K562 (cell line): ENCODE data around the gene CNNM2. TPM values are rescaled to one million over a fixed set of nuclear protein-coding genes. Genes with fewer than 3 reads are reported as not detected.

Experiments used
- ARID3A ChIP-seq: IDR thresholded peaks from 2 replicates; pipeline ENCODE4 v1.6.1; 2012; ENCODE audit warnings: low read depth, low read length, improper control_type of control experiment, borderline replicate concordance
- CREB1 ChIP-seq, 2 experiments: sonication (generic) in 1 of 2; formaldehyde crosslinking in 1 of 2; IDR thresholded peaks; 2 replicates each; pipeline versions ENCODE4 v1.6.1 to v1.8.0; 2012 to 2022; ENCODE audit warnings: inconsistent platforms in 1 of 2, mild to moderate bottlenecking in 1 of 2, missing genetic modification reagents in 1 of 2, moderate library complexity in 1 of 2
- CTCF ChIP-seq, 3 experiments: IDR thresholded peaks in 2 of 3; conservative IDR thresholded peaks in 1 of 3; 2 replicates each; pipeline ENCODE4 v1.5.1; 2011 to 2012; ENCODE audit warnings: low read length in 3 of 3, mild to moderate bottlenecking in 3 of 3, control low read depth in 2 of 3, improper control_type of control experiment in 1 of 3, inconsistent platforms in 1 of 3, low read depth in 1 of 3, mixed read lengths in 1 of 3, moderate library complexity in 1 of 3; ENCODE audit not compliant: insufficient read depth in 2 of 3
- ESRRA ChIP-seq: fragments of 450-650 bp; IDR thresholded peaks from 2 replicates; pipeline ENCODE4 v1.6.1; 2014; ENCODE audit warnings: low read depth, mild to moderate bottlenecking, moderate library complexity, borderline replicate concordance
- FUS ChIP-seq: fragments of 200-400 bp; formaldehyde crosslinking; optimal IDR thresholded peaks from 2 replicates; pipeline ENCODE3; 2017; ENCODE audit warnings: low read depth, low read length
- GABPA ChIP-seq: fragments of 200-800 bp; sonication (Bioruptor generic); conservative IDR thresholded peaks from 2 replicates; pipeline ENCODE4 v1.6.1; 2016; ENCODE audit warnings: low read depth, missing genetic modification characterization, missing compliant biosample characterization
- GATA2 ChIP-seq: sonication (generic); formaldehyde crosslinking; IDR thresholded peaks from 2 replicates; pipeline ENCODE4 v1.4.0; 2020; ENCODE audit warnings: mild to moderate bottlenecking, missing genetic modification reagents
- HMG20A ChIP-seq: fragments of 450-650 bp; formaldehyde crosslinking; conservative IDR thresholded peaks from 2 replicates; pipeline ENCODE4 v1.4.0; 2020; ENCODE audit warnings: mild to moderate bottlenecking, mixed read lengths
- KAT7 ChIP-seq: sonication (generic); formaldehyde crosslinking; IDR thresholded peaks from 2 replicates; pipeline ENCODE4 v1.8.0; 2022; ENCODE audit warnings: missing genetic modification reagents, mild to moderate bottlenecking, borderline replicate concordance
- KLF6 ChIP-seq: fragments of 250-450 bp; sonication (Bioruptor Pico); IDR thresholded peaks from 2 replicates; pipeline ENCODE4 v1.4.0; 2020; ENCODE audit warnings: mild to moderate bottlenecking, moderate library complexity, borderline replicate concordance
- LARP7 ChIP-seq: fragments of 450-650 bp; IDR thresholded peaks from 2 replicates; pipeline ENCODE4 v1.6.1; 2016
- NCOA4 ChIP-seq: fragments of 450-650 bp; IDR thresholded peaks from 2 replicates; pipeline ENCODE4 v1.6.1; 2018; ENCODE audit warnings: mild to moderate bottlenecking; ENCODE audit not compliant: partially characterized antibody
- NFE2 ChIP-seq: IDR thresholded peaks from 2 replicates; pipeline ENCODE4 v1.6.1; 2014; ENCODE audit warnings: antibody characterized with exemption, low read depth
- NFYB ChIP-seq: IDR thresholded peaks from 2 replicates; pipeline ENCODE4 v1.6.1; 2011; ENCODE audit warnings: mild to moderate bottlenecking, moderate library complexity; ENCODE audit not compliant: insufficient read length; ENCODE audit errors: extremely low read depth
- RCOR1 ChIP-seq, 2 experiments: IDR thresholded peaks; 2 replicates each; pipeline ENCODE4 v1.6.1; 2012; ENCODE audit warnings: low read depth in 2 of 2, low read length in 2 of 2, borderline replicate concordance in 1 of 2, improper control_type of control experiment in 1 of 2
- ZNF165 ChIP-seq: fragments of 250-450 bp; sonication (Bioruptor Pico); IDR thresholded peaks from 2 replicates; pipeline ENCODE4 v1.4.0; 2020; ENCODE audit warnings: borderline replicate concordance
- ZNF232 ChIP-seq: sonication (generic); formaldehyde crosslinking; IDR thresholded peaks from 2 replicates; pipeline ENCODE4 v1.8.0; 2022; ENCODE audit warnings: mild to moderate bottlenecking, missing genetic modification reagents
- ZNF57 ChIP-seq: fragments of 450-650 bp; formaldehyde crosslinking; IDR thresholded peaks from 2 replicates; pipeline ENCODE4 v1.4.0; 2020; ENCODE audit warnings: mild to moderate bottlenecking, moderate library complexity
- ZNF586 ChIP-seq: fragments of 450-650 bp; formaldehyde crosslinking; conservative IDR thresholded peaks from 2 replicates; pipeline ENCODE4 v1.4.0; 2020; ENCODE audit warnings: mild to moderate bottlenecking, moderate library complexity
- polyA plus RNA-seq, 8 experiments: library from polyadenylated mRNA; depleted of rRNA in 4 of 8; stranded (reverse) in 5 of 8; unstranded in 3 of 8; fragments of >200 nt; fragmentation: Nextera tagmentation in 2 of 8; fragmentation: Illumina TruSeq in 1 of 8; extraction: Ambion mirVana in 2 of 8; extraction: Trizol in 1 of 8; gene quantifications; 2 replicates each; pipeline versions ENCODE4 v1.2.1 to v1.2.3, GENCODE V29; 2011 to 2014; ENCODE audit warnings: inconsistent platforms in 1 of 8, missing spikeins in 1 of 8
- total RNA-seq, 7 experiments: library from RNA; depleted of rRNA in 6 of 7; stranded (reverse); fragments of >200 nt in 6 of 7; fragmentation: Illumina TruSeq in 2 of 7; extraction: Trizol in 2 of 7; gene quantifications; 2 replicates each; pipeline versions ENCODE4 v1.2.1 to v1.2.3, GENCODE V29; 2011 to 2021; ENCODE audit warnings: low replicate concordance in 1 of 7
- TF ChIP-seq, protein P1 (sequence below), 3 experiments: fragments of 200-800 bp in 1 of 3; fragments of 250-450 bp in 1 of 3; fragments of 450-650 bp in 1 of 3; sonication (Bioruptor Pico) in 1 of 3; sonication (Bioruptor generic) in 1 of 3; formaldehyde crosslinking in 1 of 3; IDR thresholded peaks; 2 replicates each; pipeline versions ENCODE4 v1.6.1 to v1.8.0; 2016 to 2022; ENCODE audit warnings: mild to moderate bottlenecking in 2 of 3, missing genetic modification characterization in 2 of 3, missing compliant biosample characterization in 1 of 3, moderate library complexity in 1 of 3

Gene CNNM2
- total and polyA plus RNA-seq, 9 of the 15 experiments (the other 6 are each of a cell fraction or from before 2014, with no cell fraction given), result 0.21 to 5.0 (median 1.3) TPM

DNA sequence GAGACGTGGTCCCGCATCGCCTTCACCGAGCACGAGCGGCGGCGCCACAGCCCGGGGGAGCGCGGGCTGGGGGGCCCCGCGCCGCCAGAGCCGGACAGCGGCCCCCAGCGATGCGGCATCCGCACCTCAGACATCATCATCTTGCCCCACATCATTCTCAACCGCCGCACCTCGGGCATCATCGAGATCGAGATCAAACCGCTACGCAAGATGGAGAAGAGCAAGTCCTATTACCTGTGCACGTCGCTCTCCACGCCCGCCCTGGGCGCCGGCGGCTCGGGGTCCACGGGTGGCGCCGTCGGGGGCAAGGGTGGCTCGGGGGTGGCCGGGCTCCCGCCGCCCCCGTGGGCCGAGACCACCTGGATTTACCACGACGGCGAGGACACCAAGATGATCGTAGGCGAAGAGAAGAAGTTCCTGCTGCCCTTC, 737 bp downstream of the CNNM2 start (continued):
- no peak for TF ChIP-seq HMG20A (CRISPR knock-in tag)
- 0 out of 2 replicates have a peak, but pooled peaks have one; percentile 21 for TF ChIP-seq CREB1 (IDR thresholded peaks at IDR 0.05)
- no peak for TF ChIP-seq CREB1 (CRISPR knock-in tag; IDR thresholded peaks at IDR 0.05)
- no peak for TF ChIP-seq ZNF586 (CRISPR knock-in tag)
- no peak for TF ChIP-seq KAT7 (CRISPR knock-in tag)
- TF ChIP-seq FUS, result peak; percentile 1
- no peak for TF ChIP-seq ZNF165 (CRISPR knock-in tag)
- TF ChIP-seq, protein P1, sequence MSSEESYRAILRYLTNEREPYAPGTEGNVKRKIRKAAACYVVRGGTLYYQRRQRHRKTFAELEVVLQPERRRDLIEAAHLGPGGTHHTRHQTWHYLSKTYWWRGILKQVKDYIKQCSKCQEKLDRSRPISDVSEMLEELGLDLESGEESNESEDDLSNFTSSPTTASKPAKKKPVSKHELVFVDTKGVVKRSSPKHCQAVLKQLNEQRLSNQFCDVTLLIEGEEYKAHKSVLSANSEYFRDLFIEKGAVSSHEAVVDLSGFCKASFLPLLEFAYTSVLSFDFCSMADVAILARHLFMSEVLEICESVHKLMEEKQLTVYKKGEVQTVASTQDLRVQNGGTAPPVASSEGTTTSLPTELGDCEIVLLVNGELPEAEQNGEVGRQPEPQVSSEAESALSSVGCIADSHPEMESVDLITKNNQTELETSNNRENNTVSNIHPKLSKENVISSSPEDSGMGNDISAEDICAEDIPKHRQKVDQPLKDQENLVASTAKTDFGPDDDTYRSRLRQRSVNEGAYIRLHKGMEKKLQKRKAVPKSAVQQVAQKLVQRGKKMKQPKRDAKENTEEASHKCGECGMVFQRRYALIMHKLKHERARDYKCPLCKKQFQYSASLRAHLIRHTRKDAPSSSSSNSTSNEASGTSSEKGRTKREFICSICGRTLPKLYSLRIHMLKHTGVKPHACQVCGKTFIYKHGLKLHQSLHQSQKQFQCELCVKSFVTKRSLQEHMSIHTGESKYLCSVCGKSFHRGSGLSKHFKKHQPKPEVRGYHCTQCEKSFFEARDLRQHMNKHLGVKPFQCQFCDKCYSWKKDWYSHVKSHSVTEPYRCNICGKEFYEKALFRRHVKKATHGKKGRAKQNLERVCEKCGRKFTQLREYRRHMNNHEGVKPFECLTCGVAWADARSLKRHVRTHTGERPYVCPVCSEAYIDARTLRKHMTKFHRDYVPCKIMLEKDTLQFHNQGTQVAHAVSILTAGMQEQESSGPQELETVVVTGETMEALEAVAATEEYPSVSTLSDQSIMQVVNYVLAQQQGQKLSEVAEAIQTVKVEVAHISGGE (CRISPR knock-in tag; IDR thresholded peaks at IDR 0.05), result no peak
- TF ChIP-seq CTCF (IDR thresholded peaks at IDR 0.05 in 2 of 3, conservative IDR thresholded peaks at IDR 0.05 in 1 of 3; ENCODE audit: insufficient read depth in 2 of 3, low read depth in 1 of 3, low read length in 3 of 3), result peak in 1 of 3 experiments; percentile 14; a peak in 1 of 6 replicates
- TF ChIP-seq GABPA, result 0 out of 2 replicates have a peak, but pooled peaks have one; percentile 1
- TF ChIP-seq NCOA4, result no peak
- TF ChIP-seq LARP7, result no peak
- no peak for TF ChIP-seq ESRRA
- no peak for TF ChIP-seq NFE2
- TF ChIP-seq GATA2, result no peak
- no peak for TF ChIP-seq ARID3A
- no peak for TF ChIP-seq KLF6 (CRISPR knock-in tag)
- no peak for TF ChIP-seq ZNF57 (CRISPR knock-in tag)
- TF ChIP-seq ZNF232 (CRISPR knock-in tag), result 0 out of 2 replicates have a peak, but pooled peaks have one; percentile 7
- 0 out of 4 replicates have a peak, but pooled peaks of 1 of the 2 experiments have one; percentile 5 for TF ChIP-seq RCOR1 (IDR thresholded peaks at IDR 0.05; ENCODE audit: borderline replicate concordance in 1 of 2, low read depth in 2 of 2, low read length in 2 of 2)
- TF ChIP-seq NFYB, result no peak
